ENCODE data around the gene SH2D3C.
"Not testable (repeated sequence)": the region's sequence is repeated elsewhere in the genome, so short reads cannot be mapped to it uniquely, and the experiment has no call there.

Gene SH2D3C

DNA sequence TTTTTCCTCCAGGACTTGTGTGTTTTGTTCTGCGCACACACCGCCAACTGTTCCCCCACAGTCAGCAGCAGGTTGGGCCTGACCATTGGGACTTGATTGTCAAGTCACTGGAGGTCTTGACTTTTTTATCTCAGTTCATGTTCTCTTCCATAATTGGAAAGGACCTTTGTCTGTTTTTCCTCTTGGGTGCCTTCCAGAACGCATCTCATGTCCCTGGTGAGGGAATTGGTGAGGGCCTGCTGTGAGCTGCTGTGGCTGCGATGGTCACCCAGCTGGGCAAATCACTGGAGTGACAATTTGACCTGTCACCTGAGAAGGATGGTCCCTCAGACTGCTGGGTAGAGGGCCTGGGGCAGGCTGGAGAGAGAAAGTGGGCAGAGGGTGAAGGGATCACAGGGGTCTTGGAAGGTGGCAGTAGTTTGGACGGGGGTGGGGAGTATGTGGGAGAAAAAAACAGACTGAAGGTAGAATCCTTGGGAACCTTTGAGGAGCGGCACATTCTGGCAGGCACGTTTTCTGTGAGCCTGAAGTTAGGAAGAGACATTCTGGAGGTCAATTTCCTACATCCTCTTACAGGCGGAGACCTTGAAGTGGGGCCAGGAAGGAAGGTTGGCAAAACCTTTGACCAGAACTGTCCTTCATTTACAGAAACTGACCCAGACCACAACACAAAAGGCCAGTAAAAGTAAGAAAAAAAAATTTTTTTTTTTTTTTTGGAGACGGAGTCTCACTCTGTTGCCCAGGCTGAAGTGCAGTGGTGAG is 11.8 kb upstream of the SH2D3C start:
- peaks cover 5 to 12% of the 10 kb centered on the region in 2 donors for H3K4me1 ChIP-seq (ENCODE audit: control insufficient read depth in 1 of 2, insufficient read depth in 2 of 2, low read length in 2 of 2)
- no peaks in the 10 kb centered on the region for H3K27me3 ChIP-seq (ENCODE audit: low read depth, low read length)
- H3K9me3 ChIP-seq (ENCODE audit: control insufficient read depth in 1 of 2, low read length in 2 of 2): no peaks in the 10 kb centered on the region
- no peak overlapping the region for H3K27ac ChIP-seq (ENCODE audit: low read length)
- no peak overlapping the region for H3K4me3 ChIP-seq (ENCODE audit: low read depth in 1 of 2, low read length in 2 of 2)
- peaks cover 40 to 66% of the 10 kb centered on the region in 2 donors for H3K36me3 ChIP-seq (ENCODE audit: control insufficient read depth in 1 of 2, insufficient read depth in 2 of 2, low read length in 2 of 2)

DNA sequence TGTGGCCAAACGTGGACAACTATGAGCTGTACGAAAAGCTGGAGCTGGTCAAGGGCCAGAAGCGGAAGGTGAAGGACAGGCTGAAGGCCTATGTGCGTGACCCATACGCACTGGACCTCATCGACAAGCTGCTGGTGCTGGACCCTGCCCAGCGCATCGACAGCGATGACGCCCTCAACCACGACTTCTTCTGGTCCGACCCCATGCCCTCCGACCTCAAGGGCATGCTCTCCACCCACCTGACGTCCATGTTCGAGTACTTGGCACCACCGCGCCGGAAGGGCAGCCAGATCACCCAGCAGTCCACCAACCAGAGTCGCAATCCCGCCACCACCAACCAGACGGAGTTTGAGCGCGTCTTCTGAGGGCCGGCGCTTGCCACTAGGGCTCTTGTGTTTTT is 10.7 kb upstream of the SH2D3C start:
- Histone ChIP-seq H3K27ac (ENCODE audit: low read length) (no peak overlapping the region), H3K9me3 (ENCODE audit: control insufficient read depth in 1 of 2, low read length in 2 of 2) (no peaks in the 10 kb centered on the region), H3K4me3 (ENCODE audit: low read depth in 1 of 2, low read length in 2 of 2) (no peak overlapping the region), H3K27me3 (ENCODE audit: low read depth, low read length) (no peaks in the 10 kb centered on the region), H3K4me1 (ENCODE audit: control insufficient read depth in 1 of 2, insufficient read depth in 2 of 2, low read length in 2 of 2) (peaks cover 5 to 19% of the 10 kb centered on the region in 2 donors), H3K36me3 (ENCODE audit: control insufficient read depth in 1 of 2, insufficient read depth in 2 of 2, low read length in 2 of 2) (peaks cover 40 to 66% of the 10 kb centered on the region in 2 donors)

- H3K4me1 ChIP-seq (ENCODE audit: control insufficient read depth in 1 of 2, insufficient read depth in 2 of 2, low read length in 2 of 2): peaks cover 5 to 20% of the 10 kb centered on the region in 2 donors
- no peak overlapping the region for H3K27ac ChIP-seq (ENCODE audit: low read length)
- H3K27me3 ChIP-seq (ENCODE audit: low read depth, low read length): no peaks in the 10 kb centered on the region
- no peak overlapping the region for H3K4me3 ChIP-seq (ENCODE audit: low read depth in 1 of 2, low read length in 2 of 2)
- H3K36me3 ChIP-seq (ENCODE audit: control insufficient read depth in 1 of 2, insufficient read depth in 2 of 2, low read length in 2 of 2): peaks cover 40 to 66% of the 10 kb centered on the region in 2 donors
- H3K9me3 ChIP-seq (ENCODE audit: control insufficient read depth in 1 of 2, low read length in 2 of 2): no peaks in the 10 kb centered on the region
Measured at GRCh38 chr9:127788337-127789011, 10.0 kb upstream of the SH2D3C start.

DNA sequence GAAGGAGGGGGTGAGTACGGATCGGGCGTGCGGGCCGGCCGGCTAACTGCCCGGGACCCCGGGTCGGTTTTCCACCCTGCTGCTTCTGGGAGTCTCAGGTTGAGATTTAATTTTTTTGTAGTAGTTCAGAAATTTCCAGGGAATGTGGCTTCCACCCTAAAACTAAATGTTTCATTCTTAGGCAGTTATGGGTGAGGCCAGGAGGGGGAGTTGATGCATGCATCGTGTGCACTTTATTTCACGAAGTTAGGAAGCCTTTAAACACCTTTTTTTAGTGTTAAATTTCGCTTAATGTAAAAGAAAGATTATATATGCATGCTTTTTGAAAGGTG is 8.3 kb upstream of the SH2D3C start:
- Histone ChIP-seq H3K4me1 (ENCODE audit: control insufficient read depth in 1 of 2, insufficient read depth in 2 of 2, low read length in 2 of 2) (peaks cover 5 to 20% of the 10 kb centered on the region in 2 donors), H3K36me3 (ENCODE audit: control insufficient read depth in 1 of 2, insufficient read depth in 2 of 2, low read length in 2 of 2) (peaks cover 40 to 52% of the 10 kb centered on the region in 2 donors), H3K4me3 (ENCODE audit: low read depth in 1 of 2, low read length in 2 of 2) (peak overlapping the region; percentile 76 to 99), H3K27ac (ENCODE audit: low read length) (peak overlapping the region; percentile 45), H3K27me3 (ENCODE audit: low read depth, low read length) (no peaks in the 10 kb centered on the region), H3K9me3 (ENCODE audit: control insufficient read depth in 1 of 2, low read length in 2 of 2) (no peaks in the 10 kb centered on the region)

- H3K4me3 ChIP-seq (ENCODE audit: low read depth in 1 of 2, low read length in 2 of 2): peak within 1 kb of the TSS; percentile 76 to 99
- H3K4me1 ChIP-seq (ENCODE audit: control insufficient read depth in 1 of 2, insufficient read depth in 2 of 2, low read length in 2 of 2): peaks cover 5 to 20% of the 10 kb centered on the region in 2 donors
- H3K27me3 ChIP-seq (ENCODE audit: low read depth, low read length): no peaks in the 10 kb centered on the region
- no peaks in the 10 kb centered on the region for H3K9me3 ChIP-seq (ENCODE audit: control insufficient read depth in 1 of 2, low read length in 2 of 2)
- H3K27ac ChIP-seq (ENCODE audit: low read length): peak within 1 kb of the TSS; percentile 45
- H3K36me3 ChIP-seq (ENCODE audit: control insufficient read depth in 1 of 2, insufficient read depth in 2 of 2, low read length in 2 of 2): peaks cover 36 to 46% of the 10 kb centered on the region in 2 donors
Measured at GRCh38 chr9:127785933-127786772, 7.7 kb upstream of the SH2D3C start, which contains the start of gene CDK9. Gene CDK9, plus strand, starts transcription at chr9:127786034. Its CDS starts 115 bp downstream, at chr9:127786149.

DNA sequence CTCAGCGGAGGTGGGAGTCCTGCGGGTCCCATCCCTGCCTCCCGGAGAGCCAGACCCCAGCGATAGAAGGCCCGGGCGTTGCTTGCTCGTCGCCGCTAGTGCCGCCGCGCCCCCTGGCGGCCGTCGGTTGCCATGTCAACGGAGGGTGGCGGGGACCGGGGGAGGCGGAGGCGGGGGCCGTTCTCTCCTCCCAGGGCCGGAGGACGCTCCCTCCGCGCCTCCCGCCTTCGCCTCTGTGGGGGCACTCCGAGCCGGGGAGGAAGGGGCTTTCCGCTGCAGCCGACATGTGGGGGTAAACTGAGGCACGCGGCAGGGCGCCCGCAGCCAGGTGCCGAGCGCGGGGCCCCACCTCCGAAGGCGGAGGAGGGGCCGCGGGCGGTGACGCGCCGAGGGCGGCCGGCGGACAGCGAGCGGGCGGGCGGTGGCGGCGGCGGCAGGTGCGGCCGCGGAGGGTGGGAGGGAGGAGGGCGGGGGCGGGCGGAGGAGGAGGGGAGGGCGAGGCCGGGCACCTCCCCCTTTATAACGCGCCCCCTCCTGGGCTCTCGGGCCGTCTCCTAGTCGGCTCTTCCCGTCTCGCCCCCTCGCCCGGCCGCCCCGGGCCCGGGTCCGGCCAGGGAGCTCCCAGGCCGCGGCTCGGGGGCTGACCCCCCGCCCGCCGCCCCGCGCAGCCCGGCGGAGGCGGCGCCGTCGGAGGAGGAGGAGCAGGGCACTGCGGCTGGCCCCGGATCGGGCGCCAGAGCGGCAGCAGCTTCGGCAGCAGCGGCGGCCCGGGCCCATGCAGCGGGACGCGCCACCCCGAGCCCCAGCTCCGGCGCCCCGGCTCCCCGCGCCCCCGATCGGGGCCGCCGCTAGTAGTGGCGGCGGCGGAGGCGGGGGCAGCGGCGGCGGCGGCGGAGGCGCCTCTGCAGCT is 6.8 kb upstream of the SH2D3C start:
- Histone ChIP-seq H3K27me3 (ENCODE audit: low read depth, low read length) (no peaks in the 10 kb centered on the region), H3K4me1 (ENCODE audit: control insufficient read depth in 1 of 2, insufficient read depth in 2 of 2, low read length in 2 of 2) (peaks cover 5 to 20% of the 10 kb centered on the region in 2 donors)

DNA sequence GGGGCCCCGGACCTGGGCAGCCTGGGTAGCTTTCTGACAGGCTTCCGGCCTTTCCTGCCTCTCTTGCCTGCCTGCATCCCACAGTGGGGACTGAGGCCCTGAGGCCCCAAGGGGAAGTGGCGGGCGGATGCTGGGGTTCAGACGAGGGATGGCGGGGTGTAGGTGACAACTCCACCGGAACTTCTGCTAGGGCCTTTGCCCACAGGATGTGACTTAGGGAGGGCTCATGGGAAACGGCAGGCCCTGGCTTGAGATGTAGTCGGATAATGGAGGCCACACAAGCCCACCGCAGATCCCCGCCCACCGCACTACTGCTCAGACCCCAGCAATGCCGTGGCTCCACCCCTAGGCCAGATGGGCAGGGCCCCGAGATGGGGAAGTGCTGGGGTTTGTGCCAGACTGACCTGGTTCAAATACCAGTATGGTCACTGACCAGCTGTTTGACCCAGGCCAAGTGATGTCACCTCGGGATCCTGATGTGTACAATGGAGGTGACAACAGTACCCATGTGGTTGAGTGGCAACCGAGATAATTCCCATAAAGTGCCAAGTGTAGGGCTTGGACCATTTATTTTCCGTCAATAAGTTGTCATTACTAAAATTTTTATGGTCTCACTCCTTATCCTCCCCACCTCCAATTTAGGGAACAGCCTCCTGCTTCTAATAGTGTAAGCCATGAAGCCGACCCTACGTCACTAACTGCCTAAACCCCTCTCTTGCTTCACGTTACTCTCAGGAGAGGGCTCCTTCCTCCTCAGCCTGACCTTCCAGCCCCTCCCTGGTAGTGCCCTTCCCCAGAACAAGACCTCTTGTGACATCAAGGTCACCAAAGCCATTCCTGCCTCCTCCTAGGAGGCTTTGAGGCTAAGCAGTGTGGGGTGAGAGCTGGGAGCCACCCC is 4.9 kb upstream of the SH2D3C start:
- Histone ChIP-seq H3K9me3 (ENCODE audit: control insufficient read depth in 1 of 2, low read length in 2 of 2) (no peaks in the 10 kb centered on the region), H3K27me3 (ENCODE audit: low read depth, low read length) (no peaks in the 10 kb centered on the region), H3K27ac (ENCODE audit: low read length) (peak overlapping the region; percentile 35), H3K4me3 (ENCODE audit: low read depth in 1 of 2, low read length in 2 of 2) (no peak overlapping the region), H3K4me1 (ENCODE audit: control insufficient read depth in 1 of 2, insufficient read depth in 2 of 2, low read length in 2 of 2) (peaks cover 5 to 33% of the 10 kb centered on the region in 2 donors), H3K36me3 (ENCODE audit: control insufficient read depth in 1 of 2, insufficient read depth in 2 of 2, low read length in 2 of 2) (peaks cover 12 to 19% of the 10 kb centered on the region in 2 donors)

More for the DNA sequence above, 6.8 kb upstream of the SH2D3C start:
- no peaks in the 10 kb centered on the region for H3K9me3 ChIP-seq (ENCODE audit: control insufficient read depth in 1 of 2, low read length in 2 of 2)
- H3K4me3 ChIP-seq (ENCODE audit: low read depth in 1 of 2, low read length in 2 of 2): peak overlapping the region; percentile 39 to 99
- no peak overlapping the region for H3K27ac ChIP-seq (ENCODE audit: low read length)
- H3K36me3 ChIP-seq (ENCODE audit: control insufficient read depth in 1 of 2, insufficient read depth in 2 of 2, low read length in 2 of 2): peaks cover 30 to 38% of the 10 kb centered on the region in 2 donors

- peaks cover 0 to 5% of the 10 kb centered on the region in 2 donors for H3K36me3 ChIP-seq (ENCODE audit: control insufficient read depth in 1 of 2, insufficient read depth in 2 of 2, low read length in 2 of 2)
- peaks cover 0 to 24% of the 10 kb centered on the region in 2 donors for H3K4me1 ChIP-seq (ENCODE audit: control insufficient read depth in 1 of 2, insufficient read depth in 2 of 2, low read length in 2 of 2)
- no peak overlapping the region for H3K27ac ChIP-seq (ENCODE audit: low read length)
- no peak overlapping the region for H3K4me3 ChIP-seq (ENCODE audit: low read depth in 1 of 2, low read length in 2 of 2)
- H3K27me3 ChIP-seq (ENCODE audit: low read depth, low read length): no peaks in the 10 kb centered on the region
- H3K9me3 ChIP-seq (ENCODE audit: control insufficient read depth in 1 of 2, low read length in 2 of 2): no peaks in the 10 kb centered on the region
Measured at GRCh38 chr9:127781806-127782205, 3.3 kb upstream of the SH2D3C start.

DNA sequence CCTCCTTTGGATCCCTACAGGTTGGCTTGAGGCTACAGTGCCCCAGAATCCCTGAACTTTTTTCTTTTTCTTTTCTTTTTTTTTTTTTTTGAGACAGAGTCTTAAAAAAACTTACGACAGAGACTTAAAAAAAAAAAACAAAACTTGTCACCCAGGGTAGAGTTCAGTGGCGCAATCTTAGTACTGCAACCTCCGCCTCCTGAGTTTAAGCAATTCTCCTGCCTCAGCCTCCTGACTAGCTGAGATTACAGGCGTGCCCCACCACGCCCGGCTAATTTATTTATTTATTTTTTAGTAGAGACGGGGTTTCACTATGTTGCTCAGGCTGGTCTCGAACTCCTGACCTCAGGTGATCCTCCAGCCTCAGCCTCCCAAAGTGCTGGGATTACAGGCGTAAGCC is 2.4 kb upstream of the SH2D3C start:
- not testable (repeated sequence) for H3K27me3 ChIP-seq (ENCODE audit: low read depth, low read length); H3K4me3 ChIP-seq (ENCODE audit: low read depth in 1 of 2, low read length in 2 of 2); H3K27ac ChIP-seq (ENCODE audit: low read length); H3K36me3 ChIP-seq (ENCODE audit: control insufficient read depth in 1 of 2, insufficient read depth in 2 of 2, low read length in 2 of 2); H3K9me3 ChIP-seq (ENCODE audit: control insufficient read depth in 1 of 2, low read length in 2 of 2)
- peaks cover 0 to 22% of the 10 kb centered on the region in 2 donors for H3K4me1 ChIP-seq (ENCODE audit: control insufficient read depth in 1 of 2, insufficient read depth in 2 of 2, low read length in 2 of 2)
